GM19025 (cell line): Measurements from ENCODE around the gene FOXL1.

Experiments used
- ATAC-seq: cut with Tn5 transposase; IDR thresholded peaks from one replicate; pipeline ENCODE4 v1.9.1; 2021; ENCODE audit warnings: mild to moderate bottlenecking, low read depth, moderate library complexity; ENCODE audit not compliant: unreplicated experiment

The FOXL1 gene

DNA sequence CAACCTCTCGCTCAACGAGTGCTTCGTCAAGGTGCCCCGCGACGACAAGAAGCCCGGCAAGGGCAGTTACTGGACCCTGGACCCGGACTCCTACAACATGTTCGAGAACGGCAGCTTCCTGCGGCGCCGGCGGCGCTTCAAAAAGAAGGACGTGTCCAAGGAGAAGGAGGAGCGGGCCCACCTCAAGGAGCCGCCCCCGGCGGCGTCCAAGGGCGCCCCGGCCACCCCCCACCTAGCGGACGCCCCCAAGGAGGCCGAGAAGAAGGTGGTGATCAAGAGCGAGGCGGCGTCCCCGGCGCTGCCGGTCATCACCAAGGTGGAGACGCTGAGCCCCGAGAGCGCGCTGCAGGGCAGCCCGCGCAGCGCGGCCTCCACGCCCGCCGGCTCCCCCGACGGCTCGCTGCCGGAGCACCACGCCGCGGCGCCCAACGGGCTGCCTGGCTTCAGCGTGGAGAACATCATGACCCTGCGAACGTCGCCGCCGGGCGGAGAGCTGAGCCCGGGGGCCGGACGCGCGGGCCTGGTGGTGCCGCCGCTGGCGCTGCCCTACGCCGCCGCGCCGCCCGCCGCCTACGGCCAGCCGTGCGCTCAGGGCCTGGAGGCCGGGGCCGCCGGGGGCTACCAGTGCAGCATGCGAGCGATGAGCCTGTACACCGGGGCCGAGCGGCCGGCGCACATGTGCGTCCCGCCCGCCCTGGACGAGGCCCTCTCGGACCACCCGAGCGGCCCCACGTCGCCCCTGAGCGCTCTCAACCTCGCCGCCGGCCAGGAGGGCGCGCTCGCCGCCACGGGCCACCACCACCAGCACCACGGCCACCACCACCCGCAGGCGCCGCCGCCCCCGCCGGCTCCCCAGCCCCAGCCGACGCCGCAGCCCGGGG is 10.4 kb upstream of the FOXL1 start:
- ATAC-seq: no peak

- ATAC-seq: no peak
Measured at GRCh38 chr16:86568677-86569623, 9.4 kb upstream of the FOXL1 start.

DNA sequence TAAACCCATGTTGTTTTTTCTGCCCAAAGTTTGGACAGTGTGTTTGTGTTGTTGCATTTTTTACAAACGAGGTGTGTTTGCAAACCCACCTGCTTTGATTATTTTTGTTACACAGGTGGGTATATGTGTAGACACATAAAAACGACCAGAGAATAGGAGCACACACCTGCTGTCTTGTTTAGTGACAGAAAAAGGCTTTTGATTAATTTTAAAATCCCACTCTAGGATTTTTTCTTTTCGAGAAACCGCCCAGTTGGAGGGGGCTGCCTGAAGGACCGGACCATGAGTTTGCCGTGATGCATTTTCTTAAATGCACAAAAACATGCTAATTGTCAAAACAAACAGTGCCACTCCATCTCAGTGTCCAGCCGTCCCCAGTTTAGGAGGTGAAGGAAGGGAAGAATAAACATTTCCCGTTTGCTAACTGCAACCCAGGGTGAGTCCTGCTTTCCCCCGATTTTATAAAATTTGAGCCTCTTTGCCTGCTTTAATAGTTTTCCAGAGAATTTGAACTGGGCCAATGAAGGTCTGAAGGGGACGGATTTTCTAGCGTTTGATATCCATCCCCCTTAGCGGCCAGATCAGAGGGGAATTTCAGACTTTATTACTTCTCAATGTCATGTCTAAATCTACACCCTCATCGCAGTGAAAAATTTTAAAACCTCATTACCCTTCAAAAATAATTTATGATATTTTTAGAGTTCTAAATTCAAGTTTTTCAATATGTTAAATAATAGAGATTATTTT is 8.5 kb upstream of the FOXL1 start:
- ATAC-seq: no peak

GRCh38 chr16:86570558-86571529 is 7.5 kb upstream of the FOXL1 start:
- no peak for ATAC-seq

GRCh38 chr16:86571530-86571915 is 6.8 kb upstream of the FOXL1 start:
- no peak for ATAC-seq

GRCh38 chr16:86572041-86572521 is 6.3 kb upstream of the FOXL1 start:
- no peak for ATAC-seq

GRCh38 chr16:86572606-86573005 is 5.7 kb upstream of the FOXL1 start:
- ATAC-seq: no peak

DNA sequence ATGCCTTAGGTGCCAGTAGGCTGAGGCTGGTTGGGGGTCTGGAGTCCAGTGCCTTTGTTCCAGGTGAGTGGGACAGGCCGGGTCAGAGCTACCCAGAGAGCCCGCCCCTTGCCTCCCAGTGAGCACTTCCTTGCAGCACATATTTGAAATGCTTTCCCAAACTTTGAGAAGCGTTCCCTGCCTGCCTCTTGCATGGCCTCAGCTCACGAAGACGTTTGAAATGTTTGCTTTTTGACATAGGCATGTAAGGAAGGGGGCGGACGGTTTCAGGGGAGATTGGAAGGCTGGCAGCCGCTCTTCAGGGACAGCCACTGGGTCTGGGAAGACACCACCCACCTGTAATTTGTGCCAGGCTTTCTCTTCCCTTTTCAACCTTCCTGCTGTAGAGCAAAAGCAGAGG is 5.1 kb upstream of the FOXL1 start:
- no peak for ATAC-seq

DNA sequence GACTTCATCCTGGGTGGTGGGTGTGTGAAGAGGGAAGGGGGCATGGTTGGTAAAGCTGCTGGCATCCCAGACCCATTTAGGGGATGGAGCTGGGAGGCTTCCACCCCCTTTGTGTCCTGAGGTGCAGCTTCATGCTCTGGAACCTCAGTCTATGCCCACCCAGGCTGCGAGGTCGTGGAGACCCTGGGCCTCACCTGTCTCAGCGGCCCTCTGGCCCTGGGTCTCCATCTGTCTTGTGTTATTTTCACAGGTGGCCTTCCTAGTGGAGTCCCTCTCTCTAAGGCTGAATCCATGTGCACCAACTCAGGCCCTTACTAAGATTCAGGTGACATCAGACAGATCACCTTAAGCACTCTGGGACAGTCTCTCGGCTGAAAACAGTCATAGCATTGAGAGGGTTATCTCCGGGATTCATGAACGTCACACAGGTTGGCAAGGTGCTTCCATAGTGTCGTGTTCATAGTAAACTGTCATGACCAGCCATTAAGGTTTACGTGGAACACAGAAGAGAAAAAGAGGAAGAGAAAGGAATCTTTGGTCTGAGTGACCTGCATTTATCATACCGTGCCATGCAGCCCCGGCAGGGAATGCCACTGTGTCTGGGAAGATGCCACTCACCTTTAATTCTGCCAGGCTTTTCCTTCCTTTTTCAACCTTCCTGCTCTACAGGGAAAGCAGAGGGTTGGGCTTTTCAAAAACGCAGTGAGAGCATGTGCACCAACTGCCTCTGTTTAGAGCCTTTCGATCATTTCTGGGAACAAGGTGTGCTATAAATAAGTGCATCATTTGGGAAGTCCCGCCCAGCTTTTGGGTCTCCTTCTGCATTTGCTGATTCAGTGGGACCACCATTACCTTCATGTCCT is 4.5 kb upstream of the FOXL1 start:
- ATAC-seq: no peak

GRCh38 chr16:86574646-86575045 is 3.7 kb upstream of the FOXL1 start:
- ATAC-seq: no peak

DNA sequence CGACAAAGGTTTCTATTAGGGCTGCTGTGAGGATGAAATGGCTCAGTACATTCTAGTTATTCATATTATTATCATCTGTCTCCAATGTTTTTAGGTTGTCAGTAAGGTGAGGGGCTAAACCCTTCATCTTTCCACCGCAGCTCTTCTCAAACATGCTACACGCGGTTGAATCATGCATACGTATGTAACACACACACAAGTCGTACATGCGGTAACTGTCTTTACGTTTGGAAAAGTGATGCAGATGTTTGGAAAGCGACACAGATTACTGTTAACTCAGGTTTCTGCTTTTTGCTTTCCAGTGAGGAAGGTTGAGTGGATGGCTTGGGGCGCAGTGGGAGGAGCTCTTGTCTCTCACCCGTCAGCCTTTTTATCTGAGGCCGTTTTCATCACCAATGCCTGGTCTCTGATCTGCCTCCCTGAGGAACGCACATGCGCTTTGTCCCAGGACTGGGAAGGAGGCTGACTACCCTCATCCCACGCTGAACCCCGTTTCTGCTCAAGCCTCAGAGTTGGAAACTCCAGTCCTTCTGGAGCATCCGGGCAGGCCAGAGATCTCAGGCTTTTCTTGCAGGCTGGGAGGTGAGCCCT is 3.2 kb upstream of the FOXL1 start:
- no peak for ATAC-seq

DNA sequence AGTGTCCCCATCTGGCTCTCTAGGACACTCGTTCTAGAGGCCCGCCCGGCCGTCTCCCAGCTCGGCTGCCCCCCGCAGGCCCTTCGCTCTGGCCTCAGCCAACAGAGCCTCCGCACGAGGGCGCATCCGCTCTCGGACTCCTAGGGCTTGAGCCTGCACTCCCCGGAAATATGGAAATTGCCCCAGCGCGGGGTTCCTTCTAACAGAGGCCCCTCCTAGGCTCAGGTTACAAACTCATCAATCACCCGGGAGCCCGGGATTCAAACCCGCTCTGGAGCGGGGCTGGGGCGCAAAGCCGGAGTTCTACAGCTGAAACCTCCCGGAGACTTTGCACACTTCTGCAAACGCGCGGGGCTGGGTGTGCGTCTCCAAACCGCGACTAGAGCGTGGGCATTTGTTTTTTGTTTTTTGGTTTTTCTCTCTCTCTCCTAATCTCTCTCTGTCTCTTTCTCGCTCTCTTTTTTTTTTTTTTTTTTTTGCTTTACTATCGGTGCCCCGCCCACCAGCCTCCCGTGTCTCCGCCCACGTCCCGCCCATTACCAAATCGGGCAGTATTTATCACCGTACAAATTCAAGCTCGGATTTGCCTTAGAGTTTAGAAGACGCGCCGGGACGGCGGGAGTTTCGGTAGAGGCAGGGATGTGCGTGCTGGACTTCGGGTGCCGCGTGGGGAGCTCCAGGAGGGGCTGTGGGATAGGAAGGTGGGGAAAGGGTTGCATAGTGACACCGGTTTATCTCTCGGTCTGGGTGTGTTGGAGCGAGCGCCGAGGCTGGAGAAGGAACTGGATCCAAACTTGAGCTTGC is 2.4 kb upstream of the FOXL1 start:
- no peak for ATAC-seq

- no peak for ATAC-seq
Measured at GRCh38 chr16:86576591-86577313, 1.6 kb upstream of the FOXL1 start.

DNA sequence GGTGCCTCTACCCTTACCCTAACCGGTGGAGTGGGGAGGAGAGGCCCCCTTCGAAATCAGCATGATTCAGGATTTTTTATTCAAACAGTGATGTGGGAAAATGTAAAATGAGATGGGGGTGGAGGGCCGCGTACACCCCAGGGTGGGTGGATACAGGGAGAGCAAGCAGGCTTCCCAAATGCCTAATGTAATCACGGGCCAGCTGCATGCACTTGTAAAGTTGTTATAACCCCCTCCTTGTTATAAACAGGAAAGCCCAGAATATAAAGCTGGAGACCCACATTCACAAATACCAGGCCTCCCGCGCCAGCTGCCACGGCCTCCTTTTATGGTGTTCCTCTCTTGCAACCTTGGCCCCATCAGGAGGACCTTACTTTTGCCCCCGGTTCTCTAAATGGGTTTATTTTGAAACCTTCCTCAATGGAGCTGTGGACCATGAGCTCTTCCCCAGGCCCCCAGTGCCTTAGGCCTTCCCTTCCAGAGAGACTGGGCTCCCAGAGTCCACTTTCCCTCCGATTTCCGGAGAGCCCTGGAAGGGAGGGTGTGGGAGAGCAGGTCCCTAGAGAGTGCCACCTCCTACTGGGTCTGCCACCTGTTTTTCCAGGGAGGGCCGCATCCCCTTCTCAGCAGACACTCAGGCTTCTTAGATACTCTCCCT is 906 bp upstream of the FOXL1 start:
- no peak for ATAC-seq

GRCh38 chr16:86578611-86579267 is 390 bp downstream of the FOXL1 start:
- ATAC-seq: no peak
